ENCODE data around the gene NRXN2.

NRXN2 gene

GRCh38 chr11:64739871-64740270 lies 16.9 kb upstream of the NRXN2 start:
- Histone ChIP-seq H3K27me3 (replicated peaks in 2 of 5; ENCODE audit: control insufficient read depth in 4 of 5, insufficient read depth in 5 of 5, low read length in 4 of 5) (no peaks in the 10 kb centered on the region), H3K4me1 (ENCODE audit: control extremely low read depth in 1 of 4, control insufficient read depth in 4 of 4, insufficient read depth in 4 of 4, low read length in 3 of 4) (peaks cover 0 to 28% (median 25%) of the 10 kb centered on the region in 4 experiments), H3K27ac (ENCODE audit: insufficient read depth in 1 of 2, low read depth in 1 of 2, low read length in 2 of 2, poor library complexity in 1 of 2, severe bottlenecking in 2 of 2) (no peak overlapping the region), H3K9me3 (ENCODE audit: control extremely low read depth in 1 of 5, control insufficient read depth in 4 of 5, insufficient read depth in 2 of 5, low read depth in 1 of 5, low read length in 4 of 5) (no peaks in the 10 kb centered on the region), H3K4me3 (ENCODE audit: control insufficient read depth in 1 of 7, extremely low read depth in 1 of 7, insufficient read depth in 4 of 7, low read depth in 2 of 7, low read length in 6 of 7) (no peak overlapping the region), H3K36me3 (ENCODE audit: control insufficient read depth in 4 of 4, insufficient read depth in 4 of 4, low read length in 3 of 4) (peaks cover 3 to 59% (median 50%) of the 10 kb centered on the region in 4 experiments)
- DNase-seq: no peak
- ChIA-PET CTCF (interaction anchor here (0.6 to 17.7 kb wide), 6 partner anchors 15 to 291 kb away, joined by 3 to 345 read pairs (median 6); partner anchors contain the start of gene PYGM), POLR2A (no interaction called here)
- 94% methylated on average over 12 of the region's 12 CpGs for WGBS (ENCODE audit: insufficient coverage)

GRCh38 chr11:64736654-64737053 lies 13.7 kb upstream of the NRXN2 start:
- POLR2A ChIA-PET: no interaction called here
- DNase-seq: no peak
- H3K27me3 ChIP-seq (replicated peaks in 2 of 5; ENCODE audit: control insufficient read depth in 4 of 5, insufficient read depth in 5 of 5, low read length in 4 of 5): no peaks in the 10 kb centered on the region
- CTCF ChIA-PET: interaction anchor here (0.7 to 17.7 kb wide), 6 partner anchors 8 to 87 kb away, joined by 3 to 345 read pairs (median 9); partner anchors contain the start of genes PYGM and RASGRP2
- H3K4me1 ChIP-seq (ENCODE audit: control extremely low read depth in 1 of 4, control insufficient read depth in 4 of 4, insufficient read depth in 4 of 4, low read length in 3 of 4): peaks cover 0 to 5% (median 4%) of the 10 kb centered on the region in 4 experiments
- no peak overlapping the region for H3K4me3 ChIP-seq (ENCODE audit: control insufficient read depth in 1 of 7, extremely low read depth in 1 of 7, insufficient read depth in 4 of 7, low read depth in 2 of 7, low read length in 6 of 7)
- WGBS (ENCODE audit: insufficient coverage): 98% methylated on average over 13 of the region's 15 CpGs
- H3K27ac ChIP-seq (ENCODE audit: insufficient read depth in 1 of 2, low read depth in 1 of 2, low read length in 2 of 2, poor library complexity in 1 of 2, severe bottlenecking in 2 of 2): no peak overlapping the region
- no peaks in the 10 kb centered on the region for H3K9me3 ChIP-seq (ENCODE audit: control extremely low read depth in 1 of 5, control insufficient read depth in 4 of 5, insufficient read depth in 2 of 5, low read depth in 1 of 5, low read length in 4 of 5)
- peaks cover 4 to 83% (median 66%) of the 10 kb centered on the region in 4 experiments for H3K36me3 ChIP-seq (ENCODE audit: control insufficient read depth in 4 of 4, insufficient read depth in 4 of 4, low read length in 3 of 4)

- 100% methylated on average over 2 of the region's 9 CpGs for WGBS (ENCODE audit: insufficient coverage)
- ChIA-PET POLR2A (interaction anchor here (1.1 kb wide), 1 partner anchor 8 kb away, joined by 4 read pairs; the partner anchor contains the start of gene RASGRP2), CTCF (interaction anchor here (0.7 to 17.7 kb wide), 8 partner anchors 8 to 86 kb away, joined by 3 to 345 read pairs (median 6); partner anchors contain the start of genes PYGM and RASGRP2)
- Histone ChIP-seq H3K27me3 (replicated peaks in 2 of 5; ENCODE audit: control insufficient read depth in 4 of 5, insufficient read depth in 5 of 5, low read length in 4 of 5) (no peaks in the 10 kb centered on the region), H3K9me3 (ENCODE audit: control extremely low read depth in 1 of 5, control insufficient read depth in 4 of 5, insufficient read depth in 2 of 5, low read depth in 1 of 5, low read length in 4 of 5) (no peaks in the 10 kb centered on the region), H3K36me3 (ENCODE audit: control insufficient read depth in 4 of 4, insufficient read depth in 4 of 4, low read length in 3 of 4) (peaks cover 4 to 89% (median 65%) of the 10 kb centered on the region in 4 experiments), H3K4me3 (ENCODE audit: control insufficient read depth in 1 of 7, extremely low read depth in 1 of 7, insufficient read depth in 4 of 7, low read depth in 2 of 7, low read length in 6 of 7) (no peak overlapping the region), H3K4me1 (ENCODE audit: control extremely low read depth in 1 of 4, control insufficient read depth in 4 of 4, insufficient read depth in 4 of 4, low read length in 3 of 4) (no peaks in the 10 kb centered on the region), H3K27ac (ENCODE audit: insufficient read depth in 1 of 2, low read depth in 1 of 2, low read length in 2 of 2, poor library complexity in 1 of 2, severe bottlenecking in 2 of 2) (peak overlapping the region in 1 of 2 experiments; percentile 44)
- DNase-seq: no peak
Observed at GRCh38 chr11:64735725-64736259, 12.8 kb upstream of the NRXN2 start.

GRCh38 chr11:64734811-64735724 lies 12.1 kb upstream of the NRXN2 start:
- Histone ChIP-seq H3K27ac (ENCODE audit: insufficient read depth in 1 of 2, low read depth in 1 of 2, low read length in 2 of 2, poor library complexity in 1 of 2, severe bottlenecking in 2 of 2) (no peak overlapping the region), H3K27me3 (replicated peaks in 2 of 5; ENCODE audit: control insufficient read depth in 4 of 5, insufficient read depth in 5 of 5, low read length in 4 of 5) (no peaks in the 10 kb centered on the region), H3K4me3 (ENCODE audit: control insufficient read depth in 1 of 7, extremely low read depth in 1 of 7, insufficient read depth in 4 of 7, low read depth in 2 of 7, low read length in 6 of 7) (no peak overlapping the region), H3K9me3 (ENCODE audit: control extremely low read depth in 1 of 5, control insufficient read depth in 4 of 5, insufficient read depth in 2 of 5, low read depth in 1 of 5, low read length in 4 of 5) (no peaks in the 10 kb centered on the region), H3K36me3 (ENCODE audit: control insufficient read depth in 4 of 4, insufficient read depth in 4 of 4, low read length in 3 of 4) (peaks cover 8 to 89% (median 65%) of the 10 kb centered on the region in 4 experiments), H3K4me1 (ENCODE audit: control extremely low read depth in 1 of 4, control insufficient read depth in 4 of 4, insufficient read depth in 4 of 4, low read length in 3 of 4) (peaks cover 0 to under 1% (median 0%) of the 10 kb centered on the region in 4 experiments)
- no peak for DNase-seq
- 98% methylated on average over 15 of the region's 23 CpGs for WGBS (ENCODE audit: insufficient coverage)
- CTCF ChIA-PET: interaction anchor here (1.0 to 2.7 kb wide), 5 partner anchors 8 to 84 kb away, joined by 3 to 11 read pairs (median 4); partner anchors contain the start of gene RASGRP2
- POLR2A ChIA-PET: interaction anchor here (1.1 to 1.6 kb wide), 2 partner anchors 9 to 10 kb away, joined by 4 to 5 read pairs; partner anchors contain the start of gene RASGRP2

- Histone ChIP-seq H3K4me3 (ENCODE audit: control insufficient read depth in 1 of 7, extremely low read depth in 1 of 7, insufficient read depth in 4 of 7, low read depth in 2 of 7, low read length in 6 of 7) (no peak overlapping the region), H3K27ac (ENCODE audit: insufficient read depth in 1 of 2, low read depth in 1 of 2, low read length in 2 of 2, poor library complexity in 1 of 2, severe bottlenecking in 2 of 2) (no peak overlapping the region), H3K4me1 (ENCODE audit: control extremely low read depth in 1 of 4, control insufficient read depth in 4 of 4, insufficient read depth in 4 of 4, low read length in 3 of 4) (peaks cover 0 to 3% (median 0%) of the 10 kb centered on the region in 4 experiments), H3K27me3 (replicated peaks in 2 of 5; ENCODE audit: control insufficient read depth in 4 of 5, insufficient read depth in 5 of 5, low read length in 4 of 5) (no peaks in the 10 kb centered on the region), H3K9me3 (ENCODE audit: control extremely low read depth in 1 of 5, control insufficient read depth in 4 of 5, insufficient read depth in 2 of 5, low read depth in 1 of 5, low read length in 4 of 5) (no peaks in the 10 kb centered on the region), H3K36me3 (ENCODE audit: control insufficient read depth in 4 of 4, insufficient read depth in 4 of 4, low read length in 3 of 4) (peaks cover 11 to 83% (median 61%) of the 10 kb centered on the region in 4 experiments)
- ChIA-PET CTCF (interaction anchor here (1.3 kb wide), 1 partner anchor 13 kb away, joined by 3 read pairs; no protein-coding TSS in a partner anchor), POLR2A (no interaction called here)
- WGBS (ENCODE audit: insufficient coverage): 93% methylated on average over 2 of the region's 3 CpGs
- DNase-seq: no peak
Observed at GRCh38 chr11:64731601-64732000, 8.6 kb upstream of the NRXN2 start.

GRCh38 chr11:64729851-64730382 lies 6.9 kb upstream of the NRXN2 start:
- ChIA-PET CTCF (interaction anchor here (1.1 to 1.3 kb wide), 2 partner anchors 8 to 41 kb away, joined by 3 to 4 read pairs; no protein-coding TSS in a partner anchor), POLR2A (no interaction called here)
- H3K27ac ChIP-seq (ENCODE audit: insufficient read depth in 1 of 2, low read depth in 1 of 2, low read length in 2 of 2, poor library complexity in 1 of 2, severe bottlenecking in 2 of 2): no peak overlapping the region

More at GRCh38 chr11:64729851-64730382, 6.9 kb upstream of the NRXN2 start:
- peak in 1 of 3 donors; percentile 37 for DNase-seq
- Histone ChIP-seq H3K4me3 (ENCODE audit: control insufficient read depth in 1 of 7, extremely low read depth in 1 of 7, insufficient read depth in 4 of 7, low read depth in 2 of 7, low read length in 6 of 7) (no peak overlapping the region), H3K9me3 (ENCODE audit: control extremely low read depth in 1 of 5, control insufficient read depth in 4 of 5, insufficient read depth in 2 of 5, low read depth in 1 of 5, low read length in 4 of 5) (no peaks in the 10 kb centered on the region), H3K27me3 (replicated peaks in 2 of 5; ENCODE audit: control insufficient read depth in 4 of 5, insufficient read depth in 5 of 5, low read length in 4 of 5) (no peaks in the 10 kb centered on the region), H3K36me3 (ENCODE audit: control insufficient read depth in 4 of 4, insufficient read depth in 4 of 4, low read length in 3 of 4) (peaks cover 8 to 67% (median 49%) of the 10 kb centered on the region in 4 experiments), H3K4me1 (ENCODE audit: control extremely low read depth in 1 of 4, control insufficient read depth in 4 of 4, insufficient read depth in 4 of 4, low read length in 3 of 4) (peaks cover 0 to 6% (median 4%) of the 10 kb centered on the region in 4 experiments)
- WGBS (ENCODE audit: insufficient coverage): 72% methylated on average over 15 of the region's 21 CpGs
